Testis (tissue), 5 donors: ENCODE results near the gene SDHA. TPM values are rescaled to one million over a fixed set of nuclear protein-coding genes. Genes with fewer than 3 reads are reported as not detected.
"Not testable (repeated sequence)": the region's sequence is repeated elsewhere in the genome, so short reads cannot be mapped to it uniquely, and the experiment has no call there.

Experiments
- DNase-seq: peaks from one replicate; pipeline ENCODE4 v3.0.0-alpha.2; 2019
- H3K27ac ChIP-seq, 2 donors: fragments of 200-600 bp; sonication (generic); one replicate each; pipeline ENCODE4 v1.5.1; 2019
- H3K27me3 ChIP-seq: fragments of 200-600 bp; sonication (generic); one replicate; pipeline ENCODE4 v1.5.1; 2019
- H3K36me3 ChIP-seq: fragments of 200-600 bp; sonication (generic); one replicate; pipeline ENCODE4 v1.5.1; 2017; ENCODE audit warnings: low read depth; ENCODE audit errors: missing control alignments
- H3K4me1 ChIP-seq: fragments of 200-600 bp; sonication (generic); one replicate; pipeline ENCODE4 v1.5.1; 2019
- H3K4me3 ChIP-seq, 2 donors: fragments of 200-600 bp; sonication (generic); one replicate each; pipeline ENCODE4 v1.5.1; 2017 to 2019
- H3K9me3 ChIP-seq: fragments of 200-600 bp; sonication (generic); one replicate; pipeline ENCODE4 v1.5.1; 2017
- CTCF ChIP-seq, 3 experiments: fragments of 450-650 bp in 2 of 3; fragments of 200-600 bp in 1 of 3; sonication (generic) in 1 of 3; IDR thresholded peaks; one replicate each; pipeline ENCODE4 v1.5.1; 2016 to 2019; ENCODE audit warnings: antibody characterized with exemption in 3 of 3, mild to moderate bottlenecking in 2 of 3, moderate library complexity in 1 of 3
- POLR2A ChIP-seq: fragments of 450-650 bp; IDR thresholded peaks from one replicate; pipeline ENCODE4 v1.6.1; 2017; ENCODE audit warnings: antibody characterized with exemption, mild to moderate bottlenecking, moderate library complexity
- WGBS, 2 donors: methylation state at CpG; one replicate each; pipeline ENCODE4 v1.1.5; 2018; 5-methylcytosine and 5-hydroxymethylcytosine counted together
- intact Hi-C: fragments of 100-400 bp; cut with DNase I; formaldehyde crosslinking; loops from one replicate; pipeline ENCODE4 v1.15.1; 2023; ENCODE audit warnings: low total_unique reads
- long read RNA-seq, 2 donors: transcript quantifications; one replicate each; lab custom pipeline, GENCODE V29; 2026
- polyA plus RNA-seq: library from polyadenylated mRNA; stranded (reverse); fragments of 350-450 nt; fragmentation: Illumina TruSeq; extraction: RNeasy Lipid Tissue Mini Kit (QIAGEN cat#74804); gene quantifications from one replicate; pipeline ENCODE4 v1.2.3, GENCODE V29; 2014; ENCODE audit warnings: low read depth, low replicate concordance; ENCODE audit not compliant: insufficient read depth
- total RNA-seq, 2 donors: library from RNA; depleted of rRNA; stranded (reverse); fragments of >200 nt; gene quantifications; one replicate each; pipeline ENCODE4 v1.2.3, GENCODE V29; 2016

The SDHA gene
- total RNA-seq, result 100 to 1,000 TPM in 1 of 2 donors, 10 to 100 TPM in 1; 96.9 to 107 TPM
- polyA plus RNA-seq, result 195 TPM
- long read RNA-seq, donor 1, transcript SDHA-201 (15 exons, 2,390 nt), result major isoform, 37 of 91 reads
- long read RNA-seq, donor 1, transcript SDHA-214 (6 exons, 3,001 nt), result minor isoform, 7 of 91 reads
- long read RNA-seq, donor 1, partial matches to known transcripts, result 46 of 91 reads
- long read RNA-seq, donor 1, other reads (novel, unspliced or antisense), result 0 of 91 reads
- long read RNA-seq, donor 2, transcript SDHA-201 (15 exons, 2,390 nt), result major isoform, 25 of 44 reads
- long read RNA-seq, donor 2, partial matches to known transcripts, result 15 of 44 reads
- long read RNA-seq, donor 2, other reads (novel, unspliced or antisense), result 0 of 44 reads

DNA sequence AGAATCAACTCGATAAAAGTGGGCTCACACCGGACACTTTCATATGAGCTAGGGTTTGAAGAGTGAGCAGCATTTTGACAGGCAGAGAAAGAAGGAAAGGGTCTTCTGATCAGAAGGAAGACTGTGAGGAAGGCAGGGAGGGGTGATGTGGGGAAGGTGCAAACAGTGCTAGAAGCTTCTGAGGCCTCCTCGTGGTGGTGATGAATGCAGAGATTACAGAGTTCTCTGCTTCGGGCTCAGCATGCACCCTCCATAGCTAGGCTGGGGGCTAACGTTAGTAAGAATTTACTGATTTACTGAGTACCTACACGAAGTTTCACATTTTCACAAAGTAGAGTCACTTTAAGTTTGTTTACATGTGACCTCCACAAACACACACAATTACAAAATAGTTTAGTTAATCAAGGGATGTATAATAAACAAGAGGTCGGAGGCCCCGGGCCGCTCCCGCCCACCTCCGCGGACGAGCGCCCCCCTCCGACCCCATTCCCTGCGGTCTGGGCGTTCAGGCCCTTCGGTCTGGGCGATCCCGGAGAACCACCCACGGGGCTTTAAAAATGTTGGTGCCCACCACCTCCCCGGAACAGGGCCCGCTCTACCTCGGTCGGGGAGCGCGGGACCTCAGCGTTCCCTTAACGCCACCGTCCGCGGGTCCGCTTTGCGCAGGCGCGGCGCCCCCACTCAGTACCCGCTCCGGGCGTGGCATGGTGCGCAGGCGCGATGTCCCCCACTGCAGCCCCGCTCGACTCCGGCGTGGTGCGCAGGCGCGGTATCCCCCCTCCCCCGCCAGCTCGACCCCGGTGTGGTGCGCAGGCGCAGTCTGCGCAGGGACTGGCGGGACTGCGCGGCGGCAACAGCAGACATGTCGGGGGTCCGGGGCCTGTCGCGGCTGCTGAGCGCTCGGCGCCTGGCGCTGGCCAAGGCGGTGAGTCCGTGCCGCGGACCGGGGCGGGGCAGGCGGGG, at the start of gene SDHA, which contains the start of gene CCDC127:
SDHA (plus strand) TSS at position 827 of the 963 bp plus-strand sequence; CDS start at position 863, 36 bp downstream.
CCDC127 (minus strand) TSS at position 660 of the 963 bp plus-strand sequence. CDS start 1,304 bp downstream, outside the sequence.
- intact Hi-C loops, H3K36me3 ChIP-seq, H3K27me3 ChIP-seq, H3K4me1 ChIP-seq, H3K9me3 ChIP-seq: not testable (repeated sequence)
- TF ChIP-seq POLR2A (peak; percentile 62), CTCF (IDR thresholded peaks at IDR 0.05) (peak; percentile 33 to 62 (median 39))
- peak; percentile 96 for DNase-seq
- WGBS, 2 donors, result 1 to 2% methylated on average over 21 to 67 of the region's 75 CpGs
- peak within 1 kb of the TSS; percentile 74 to 89 for H3K27ac ChIP-seq
- peak within 1 kb of the TSS; percentile 92 to 97 for H3K4me3 ChIP-seq

DNA sequence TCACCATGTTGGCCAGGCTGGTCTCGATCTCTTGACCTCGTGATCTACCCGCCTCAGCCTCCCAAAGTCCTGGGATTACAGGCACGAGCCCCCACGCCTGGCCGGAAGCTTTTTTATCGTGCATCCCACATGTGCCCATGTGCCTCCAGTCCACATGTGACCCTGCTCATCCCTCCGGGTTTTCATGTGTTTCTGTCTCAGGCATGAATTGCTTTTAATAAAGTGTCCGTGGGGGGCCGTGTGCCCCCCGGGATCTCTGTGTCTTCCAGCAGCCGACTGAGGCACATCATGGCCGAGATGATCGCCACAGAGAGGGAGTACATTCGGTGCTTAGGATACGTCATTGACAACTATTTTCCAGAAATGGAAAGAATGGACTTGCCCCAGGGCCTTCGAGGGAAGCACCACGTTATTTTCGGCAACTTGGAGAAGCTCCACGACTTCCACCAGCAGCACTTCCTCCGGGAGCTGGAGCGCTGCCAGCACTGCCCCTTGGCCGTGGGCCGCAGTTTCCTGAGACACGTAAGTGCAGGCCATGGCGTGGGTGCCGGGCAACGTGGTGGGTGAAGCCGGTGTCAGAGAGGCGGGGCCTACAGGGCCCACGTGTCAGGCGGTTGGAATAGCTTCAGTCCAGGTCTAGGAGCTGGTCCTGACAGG, 48.9 kb upstream of the SDHA start:
- Histone ChIP-seq H3K4me1 (peaks cover 11% of the 10 kb centered on the region), H3K27ac (no peak overlapping the region), H3K4me3 (no peak overlapping the region), H3K27me3 (no peaks in the 10 kb centered on the region), H3K36me3 (no peaks in the 10 kb centered on the region), H3K9me3 (no peaks in the 10 kb centered on the region)
- 59 to 78% methylated on average over 28 to 32 of the region's 32 CpGs for WGBS, 2 donors
- TF ChIP-seq POLR2A (no peak), CTCF (IDR thresholded peaks at IDR 0.05) (no peak)
- intact Hi-C loops, result no loop called here
- DNase-seq, result no peak

- H3K27me3 ChIP-seq, result no peaks in the 10 kb centered on the region
- intact Hi-C loops, result no loop called here
- no peak overlapping the region for H3K4me3 ChIP-seq
- WGBS, 2 donors, result 89 to 96% methylated on average over 5 to 12 of the region's 12 CpGs
- H3K9me3 ChIP-seq, result no peaks in the 10 kb centered on the region
- no peak for DNase-seq
- no peak overlapping the region for H3K27ac ChIP-seq
- peaks cover 11% of the 10 kb centered on the region for H3K4me1 ChIP-seq
- no peak for TF ChIP-seq POLR2A
- TF ChIP-seq CTCF (IDR thresholded peaks at IDR 0.05), result no peak
- no peaks in the 10 kb centered on the region for H3K36me3 ChIP-seq
Measured at GRCh38 chr5:169728-170094, 48.4 kb upstream of the SDHA start.

DNA sequence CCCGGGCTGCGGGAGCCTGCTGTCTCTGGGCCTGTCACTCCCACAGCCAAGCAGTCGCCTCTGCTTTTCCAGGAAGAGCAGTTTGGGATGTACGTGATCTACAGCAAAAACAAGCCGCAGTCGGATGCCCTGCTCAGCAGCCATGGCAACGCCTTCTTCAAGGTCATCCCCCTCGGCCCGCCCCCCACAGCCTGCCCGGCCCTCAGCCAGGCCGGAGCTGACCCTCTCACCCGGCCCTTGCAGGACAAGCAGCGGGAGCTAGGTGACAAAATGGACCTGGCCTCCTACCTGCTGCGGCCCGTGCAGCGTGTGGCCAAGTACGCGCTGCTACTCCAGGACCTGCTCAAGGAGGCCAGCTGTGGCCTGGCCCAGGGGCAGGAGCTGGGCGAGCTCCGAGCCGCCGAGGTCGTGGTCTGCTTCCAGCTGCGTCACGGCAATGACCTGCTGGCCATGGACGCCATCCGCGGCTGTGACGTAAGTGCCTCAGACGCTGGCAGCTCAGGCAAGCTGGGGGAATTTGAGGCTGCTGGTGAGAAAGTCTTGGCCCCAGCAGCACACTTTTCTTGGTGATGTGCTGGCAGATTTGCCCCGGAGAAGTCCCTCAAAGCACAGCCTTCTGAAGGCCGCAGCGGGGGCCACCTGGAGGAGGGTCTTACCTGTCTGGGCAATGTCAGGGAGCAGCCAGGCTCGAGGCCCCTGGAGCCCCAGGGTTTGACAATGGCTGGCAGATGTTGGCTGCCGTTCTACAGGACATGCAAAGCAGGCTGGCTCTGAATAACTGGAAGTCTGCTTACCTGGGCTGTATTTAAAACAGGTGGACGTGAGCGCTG, 46.9 kb upstream of the SDHA start:
- 48 to 58% methylated on average over 11 to 32 of the region's 37 CpGs for WGBS, 2 donors
- peaks cover 11% of the 10 kb centered on the region for H3K4me1 ChIP-seq
- intact Hi-C loops, result no loop called here
- DNase-seq, result peak; percentile 59
- H3K4me3 ChIP-seq, result no peak overlapping the region
- no peaks in the 10 kb centered on the region for H3K36me3 ChIP-seq
- no peaks in the 10 kb centered on the region for H3K27me3 ChIP-seq
- H3K9me3 ChIP-seq, result no peaks in the 10 kb centered on the region
- TF ChIP-seq CTCF (IDR thresholded peaks at IDR 0.05), result no peak
- H3K27ac ChIP-seq, result no peak overlapping the region
